Parathyroid adenoma (tissue), 2 donors: Measurements from ENCODE around the gene MAP3K10.
"Not testable (repeated sequence)": the region's sequence is repeated elsewhere in the genome, so short reads cannot be mapped to it uniquely, and the experiment has no call there.

Experiments used
- H2AFZ ChIP-seq: fragments of 300-600 bp; sonication (generic); one replicate; pipeline ENCODE4 v1.7.0; 2017; ENCODE audit warnings: antibody characterized with exemption, mild to moderate bottlenecking
- H3K27ac ChIP-seq: fragments of 300-600 bp; sonication (generic); one replicate; pipeline ENCODE4 v1.7.0; 2017
- H3K27me3 ChIP-seq: fragments of 300-600 bp; sonication (generic); one replicate; pipeline ENCODE4 v1.7.0; 2017; ENCODE audit warnings: low read length; ENCODE audit not compliant: control insufficient read depth, insufficient read depth
- H3K36me3 ChIP-seq: fragments of 300-600 bp; sonication (generic); one replicate; pipeline ENCODE4 v1.7.0; 2017; ENCODE audit warnings: low read length; ENCODE audit not compliant: control insufficient read depth, insufficient read depth
- H3K4me1 ChIP-seq: fragments of 300-600 bp; sonication (generic); one replicate; pipeline ENCODE4 v1.7.0; 2017; ENCODE audit warnings: control low read depth
- H3K4me2 ChIP-seq: fragments of 300-600 bp; sonication (generic); one replicate; pipeline ENCODE4 v1.7.0; 2017; ENCODE audit warnings: low read length
- H3K4me3 ChIP-seq: fragments of 300-600 bp; sonication (generic); one replicate; pipeline ENCODE4 v1.7.0; 2017; ENCODE audit warnings: low read depth, low read length
- H3K79me2 ChIP-seq: fragments of 300-600 bp; sonication (generic); one replicate; pipeline ENCODE4 v1.7.0; 2017; ENCODE audit warnings: control low read depth
- H3K9ac ChIP-seq: fragments of 300-600 bp; sonication (generic); one replicate; pipeline ENCODE4 v1.7.0; 2017; ENCODE audit warnings: mild to moderate bottlenecking
- H3K9me3 ChIP-seq: fragments of 300-600 bp; sonication (generic); one replicate; pipeline ENCODE4 v1.7.0; 2017; ENCODE audit warnings: low read length; ENCODE audit not compliant: control insufficient read depth
- TF ChIP-seq, protein P1 (sequence below): fragments of 300-600 bp; sonication (generic); IDR thresholded peaks from one replicate; pipeline ENCODE4 v1.7.0; 2017; ENCODE audit warnings: antibody characterized with exemption, mild to moderate bottlenecking
- donor health status: primary hyperparathyroidism.

Gene MAP3K10

DNA sequence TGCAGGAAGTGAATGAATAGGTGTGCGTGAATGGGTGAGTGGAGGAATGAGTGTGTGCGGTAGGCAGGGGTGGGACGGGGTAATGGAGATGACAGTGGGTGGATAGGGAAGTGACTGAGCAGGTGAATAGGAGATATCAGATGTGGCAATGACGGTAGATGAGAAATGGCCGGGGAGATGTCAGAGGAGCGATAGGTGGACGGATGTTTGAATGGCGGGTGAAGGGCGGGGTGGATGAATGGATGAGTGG, 25.5 kb downstream of the MAP3K10 start:
- H3K9ac ChIP-seq: no peak overlapping the region
- no peaks in the 10 kb centered on the region for H3K27me3 ChIP-seq
- H3K4me1 ChIP-seq: peaks cover 4% of the 10 kb centered on the region
- TF ChIP-seq, protein P1, sequence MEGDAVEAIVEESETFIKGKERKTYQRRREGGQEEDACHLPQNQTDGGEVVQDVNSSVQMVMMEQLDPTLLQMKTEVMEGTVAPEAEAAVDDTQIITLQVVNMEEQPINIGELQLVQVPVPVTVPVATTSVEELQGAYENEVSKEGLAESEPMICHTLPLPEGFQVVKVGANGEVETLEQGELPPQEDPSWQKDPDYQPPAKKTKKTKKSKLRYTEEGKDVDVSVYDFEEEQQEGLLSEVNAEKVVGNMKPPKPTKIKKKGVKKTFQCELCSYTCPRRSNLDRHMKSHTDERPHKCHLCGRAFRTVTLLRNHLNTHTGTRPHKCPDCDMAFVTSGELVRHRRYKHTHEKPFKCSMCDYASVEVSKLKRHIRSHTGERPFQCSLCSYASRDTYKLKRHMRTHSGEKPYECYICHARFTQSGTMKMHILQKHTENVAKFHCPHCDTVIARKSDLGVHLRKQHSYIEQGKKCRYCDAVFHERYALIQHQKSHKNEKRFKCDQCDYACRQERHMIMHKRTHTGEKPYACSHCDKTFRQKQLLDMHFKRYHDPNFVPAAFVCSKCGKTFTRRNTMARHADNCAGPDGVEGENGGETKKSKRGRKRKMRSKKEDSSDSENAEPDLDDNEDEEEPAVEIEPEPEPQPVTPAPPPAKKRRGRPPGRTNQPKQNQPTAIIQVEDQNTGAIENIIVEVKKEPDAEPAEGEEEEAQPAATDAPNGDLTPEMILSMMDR: no peak
- H3K27ac ChIP-seq: no peak overlapping the region
- peak overlapping the region; percentile 65 for H3K4me2 ChIP-seq
- peak overlapping the region; percentile 86 for H2AFZ ChIP-seq
- no peaks in the 10 kb centered on the region for H3K79me2 ChIP-seq
- H3K4me3 ChIP-seq: no peak overlapping the region
- no peaks in the 10 kb centered on the region for H3K36me3 ChIP-seq
- H3K9me3 ChIP-seq: no peaks in the 10 kb centered on the region

DNA sequence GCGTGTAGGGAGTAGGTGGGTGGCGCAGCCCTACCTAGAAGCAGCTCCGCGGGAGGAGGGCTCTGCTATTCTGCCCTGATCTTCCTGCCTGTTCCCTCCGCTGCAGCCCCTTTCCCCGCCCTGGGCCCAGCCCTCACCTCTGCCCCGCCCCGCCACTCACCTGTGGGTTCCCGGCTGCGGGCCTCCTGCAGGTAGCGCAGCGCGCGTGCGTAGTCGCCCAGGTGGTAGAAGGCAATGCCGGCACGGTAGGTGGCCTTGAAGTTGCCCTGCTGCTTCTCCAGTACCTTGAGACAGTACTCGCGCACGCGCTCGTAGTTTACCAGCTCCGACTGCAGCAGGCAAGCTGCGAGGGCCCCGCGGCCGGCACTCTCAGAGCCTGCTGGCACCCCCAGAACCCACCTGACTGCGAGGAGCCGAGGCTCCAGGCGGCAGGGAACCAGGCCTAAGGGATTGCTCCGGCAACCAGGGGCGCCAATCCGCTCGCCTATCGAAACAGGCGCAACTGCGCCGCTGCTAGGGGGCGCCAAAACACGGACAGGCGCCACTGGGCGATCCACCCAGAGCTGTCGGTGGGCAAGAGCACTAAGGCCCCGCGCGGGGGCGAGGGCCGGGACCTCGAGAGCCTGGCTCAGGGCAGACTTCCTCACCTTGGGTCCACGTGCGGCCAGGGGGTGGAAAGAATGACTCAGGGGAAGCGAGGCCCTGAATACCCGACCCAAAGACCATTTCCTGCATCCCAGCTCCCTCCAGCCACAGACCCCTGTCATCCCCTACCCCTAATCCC, 26.0 kb downstream of the MAP3K10 start:
- TF ChIP-seq, protein P1: peak; percentile 56
- Histone ChIP-seq H3K36me3 (no peaks in the 10 kb centered on the region), H3K4me2 (peak overlapping the region; percentile 65), H3K4me3 (peak overlapping the region; percentile 26), H3K9me3 (no peaks in the 10 kb centered on the region), H3K9ac (no peak overlapping the region), H2AFZ (peak overlapping the region; percentile 86), H3K4me1 (peaks cover 4% of the 10 kb centered on the region), H3K79me2 (no peaks in the 10 kb centered on the region), H3K27me3 (no peaks in the 10 kb centered on the region), H3K27ac (peak overlapping the region; percentile 29)

GRCh38 chr19:40217934-40218890, 27.0 kb downstream of the MAP3K10 start, which contains the start of gene TTC9B:
Gene TTC9B (minus strand): TSS chr19:40218384. CDS start chr19:40218381, 3 bp downstream.
- H3K27ac ChIP-seq: peak within 1 kb of the TSS; percentile 29
- TF ChIP-seq, protein P1: no peak
- no peak within 1 kb of the TSS for H3K9ac ChIP-seq
- no peaks in the 10 kb centered on the region for H3K9me3 ChIP-seq
- H3K4me2 ChIP-seq: peak within 1 kb of the TSS; percentile 65
- H3K27me3 ChIP-seq: no peaks in the 10 kb centered on the region
- H3K36me3 ChIP-seq: no peaks in the 10 kb centered on the region
- peak within 1 kb of the TSS; percentile 26 for H3K4me3 ChIP-seq
- H2AFZ ChIP-seq: peak within 1 kb of the TSS; percentile 86
- H3K79me2 ChIP-seq: no peaks in the 10 kb centered on the region
- peaks cover 4% of the 10 kb centered on the region for H3K4me1 ChIP-seq

DNA sequence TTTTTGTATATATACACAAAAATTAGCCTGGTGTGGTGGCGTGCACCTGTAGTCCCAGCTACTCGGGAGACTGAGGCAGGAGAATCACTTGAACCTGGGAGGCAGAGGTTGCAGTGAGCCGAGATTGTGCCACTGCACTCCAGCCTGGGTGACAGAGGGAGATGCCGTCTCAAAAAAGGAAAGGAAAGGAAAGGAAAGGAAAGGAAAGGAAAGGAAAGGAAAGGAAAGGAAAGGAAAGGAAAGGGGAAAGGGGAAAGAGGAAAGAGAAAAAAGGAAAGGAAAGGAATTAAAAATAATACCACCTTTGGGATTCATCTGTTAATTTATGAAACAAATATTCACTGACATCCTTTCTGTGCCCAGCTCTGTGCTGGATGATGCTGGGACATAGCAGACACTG, 27.8 kb downstream of the MAP3K10 start:
- not testable (repeated sequence) for H3K36me3 ChIP-seq, H3K27me3 ChIP-seq, H3K79me2 ChIP-seq

DNA sequence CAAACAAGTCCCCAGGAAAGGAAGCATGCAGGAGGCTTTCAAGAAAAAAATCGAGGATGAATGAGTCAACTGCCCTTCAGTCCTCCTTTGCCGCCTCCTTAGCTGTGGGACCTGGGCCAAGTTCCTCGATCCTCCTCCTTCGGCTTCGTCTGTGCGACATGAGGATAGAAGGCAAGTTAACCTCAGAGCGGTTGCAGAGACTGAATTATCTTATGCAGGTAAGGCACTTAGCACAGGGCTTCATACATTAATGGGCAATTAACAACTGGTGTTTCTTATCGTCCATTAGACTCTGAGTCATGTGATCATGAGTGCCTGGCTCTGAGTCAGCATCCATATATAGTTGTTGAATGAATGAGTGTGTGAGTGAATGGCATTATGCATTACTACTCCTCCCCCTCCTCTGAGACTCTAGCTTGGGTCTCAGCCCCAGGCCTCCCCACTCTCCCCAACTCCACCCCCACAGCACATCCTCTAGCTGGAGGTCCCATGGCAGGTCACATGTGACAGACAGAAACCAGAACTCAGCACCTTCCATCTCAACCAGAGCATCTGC, 28.6 kb downstream of the MAP3K10 start:
- Histone ChIP-seq H3K36me3 (no peaks in the 10 kb centered on the region), H3K27ac (no peak overlapping the region), H3K9me3 (no peaks in the 10 kb centered on the region), H3K4me2 (no peak overlapping the region), H3K79me2 (no peaks in the 10 kb centered on the region), H2AFZ (no peak overlapping the region), H3K4me3 (no peak overlapping the region), H3K27me3 (no peaks in the 10 kb centered on the region), H3K4me1 (peaks cover 4% of the 10 kb centered on the region), H3K9ac (no peak overlapping the region)
- TF ChIP-seq, protein P1: no peak

More for the DNA sequence above, 27.8 kb downstream of the MAP3K10 start:
- H3K4me2 ChIP-seq, H3K9me3 ChIP-seq, H3K9ac ChIP-seq, H2AFZ ChIP-seq, H3K4me1 ChIP-seq, H3K27ac ChIP-seq, H3K4me3 ChIP-seq: not testable (repeated sequence)
